ENCODE measurements around the gene CAMKMT. TPM values are rescaled to one million over a fixed set of nuclear protein-coding genes. Genes with fewer than 3 reads are reported as not detected.

The CAMKMT gene
- polyA plus RNA-seq, 3 donors, result 4.2 to 5.2 (median 4.4) TPM

DNA sequence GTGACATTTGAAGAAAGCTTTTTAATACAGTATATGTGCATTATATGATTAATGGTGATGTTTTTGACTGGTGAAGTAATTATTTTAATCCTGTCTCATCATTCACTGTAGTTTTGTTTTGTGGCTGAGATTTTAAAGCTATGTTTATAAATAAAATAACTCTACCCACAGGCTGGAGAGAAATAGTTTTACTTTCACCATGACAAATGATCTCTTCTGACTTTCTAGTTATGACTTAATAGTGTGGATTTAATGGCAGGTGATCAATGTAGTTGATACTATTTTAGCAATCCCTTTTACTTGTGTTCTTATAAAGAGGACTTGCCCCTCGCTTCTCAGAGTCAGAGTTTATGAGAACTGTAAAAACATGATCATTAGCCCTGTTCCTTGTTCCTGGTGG, 290.2 kb downstream of the CAMKMT start:
- H3K27ac ChIP-seq (ENCODE audit: low read depth, low read length), result no peak overlapping the region
- 92 to 100% (median 96%) methylated on average over 1 of the region's 1 CpG for WGBS, 3 donors

DNA sequence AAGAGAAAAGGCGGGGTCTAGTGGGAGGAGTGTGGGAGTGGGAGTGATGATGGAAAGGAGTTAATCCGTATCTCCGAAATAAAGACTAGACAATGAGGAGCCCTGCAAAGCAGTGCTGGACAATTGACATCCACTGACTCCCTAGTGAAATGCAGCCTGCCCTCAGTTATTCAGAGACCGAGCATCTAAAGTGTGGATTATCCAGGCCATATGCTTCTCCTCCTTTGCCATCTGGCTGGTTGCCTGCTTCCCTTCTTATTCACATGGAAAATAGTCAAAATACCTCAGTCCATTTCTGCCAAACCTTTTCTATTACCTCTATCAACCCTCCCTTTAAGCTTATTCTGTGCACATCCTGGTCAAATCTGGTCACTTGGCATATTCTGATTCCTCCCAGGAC, 291.0 kb downstream of the CAMKMT start:
- H3K27ac ChIP-seq (ENCODE audit: low read depth, low read length), result no peak overlapping the region
- WGBS, 3 donors, result 93 to 97% (median 96%) methylated on average over 4 of the region's 4 CpGs

DNA sequence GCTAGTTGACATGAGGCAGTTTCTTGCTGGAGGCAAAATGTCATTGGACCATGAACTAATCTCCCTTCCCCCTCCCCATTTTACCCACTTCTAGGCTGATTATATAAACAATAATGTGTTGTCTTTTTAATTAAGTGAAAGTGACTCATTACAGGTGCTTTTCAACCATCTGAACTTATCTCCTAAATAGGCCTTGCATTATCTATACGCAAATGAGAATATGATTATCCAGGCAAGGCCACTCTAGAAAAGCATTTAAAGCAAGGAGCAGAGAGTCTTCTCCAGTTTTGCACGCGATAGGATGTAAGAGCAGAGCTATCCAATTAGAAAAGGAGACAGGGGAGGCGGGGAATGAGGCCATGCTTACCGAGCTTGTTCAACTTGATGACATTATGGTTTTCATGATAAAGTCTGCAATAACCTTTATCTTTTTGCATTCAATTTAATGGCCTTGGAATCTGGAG, 293.7 kb downstream of the CAMKMT start:
- H3K27ac ChIP-seq (ENCODE audit: low read depth, low read length), result no peak overlapping the region
- WGBS, 3 donors, result 85 to 92% (median 88%) methylated on average over 5 of the region's 5 CpGs

DNA sequence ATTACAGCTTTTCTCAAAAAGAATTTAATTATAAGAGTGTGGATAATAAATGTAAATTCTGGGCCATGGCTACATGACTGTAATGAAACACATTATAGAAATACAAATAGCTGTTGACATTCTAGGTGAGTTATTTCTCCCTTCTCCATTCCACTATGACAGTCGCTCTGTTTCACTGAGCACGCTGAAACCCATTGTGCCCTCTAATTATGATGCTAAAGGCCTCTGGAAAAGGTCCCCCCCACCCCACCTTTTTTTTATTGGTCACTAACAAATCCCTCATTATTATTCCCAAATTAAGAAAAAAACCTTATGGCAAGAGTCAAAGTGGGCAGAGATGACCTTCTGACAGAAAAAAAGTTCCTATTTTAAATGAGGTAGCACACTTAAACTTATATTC, 294.7 kb downstream of the CAMKMT start:
- H3K27ac ChIP-seq (ENCODE audit: low read depth, low read length), result no peak overlapping the region
- WGBS, 3 donors, result 64 to 79% (median 77%) methylated on average over 2 of the region's 2 CpGs

DNA sequence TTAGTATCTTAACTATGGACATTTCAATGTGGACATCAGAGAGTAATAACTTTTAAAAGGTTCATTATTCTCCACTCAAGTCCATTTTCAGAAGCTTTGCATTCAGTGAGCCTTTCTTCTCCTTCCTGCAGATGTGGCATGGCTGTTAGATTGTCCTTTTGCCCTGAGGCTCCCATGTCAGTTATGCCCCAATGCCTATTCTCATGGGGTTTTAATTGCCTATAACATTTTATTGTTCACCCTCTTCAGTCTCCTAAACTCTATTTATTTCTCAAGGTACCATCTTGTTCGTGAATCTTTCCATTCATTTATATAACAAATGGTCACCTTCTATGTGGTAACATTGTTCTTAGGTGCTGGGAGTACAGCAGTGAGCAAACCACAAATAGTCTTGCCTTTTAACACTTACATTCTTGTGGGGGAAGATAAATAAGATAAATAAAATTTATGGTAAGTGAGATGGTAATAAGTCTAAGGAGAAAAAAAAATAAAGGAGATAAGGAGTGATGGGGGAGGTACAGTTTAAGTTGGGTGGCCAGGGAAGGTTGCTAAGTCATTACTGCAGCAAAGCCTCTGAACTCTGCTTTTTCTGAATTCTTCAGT, 301.8 kb downstream of the CAMKMT start:
- no peak overlapping the region for H3K27ac ChIP-seq (ENCODE audit: low read depth, low read length)
- WGBS, 3 donors, result 77 to 91% (median 86%) methylated on average over 1 of the region's 1 CpG

DNA sequence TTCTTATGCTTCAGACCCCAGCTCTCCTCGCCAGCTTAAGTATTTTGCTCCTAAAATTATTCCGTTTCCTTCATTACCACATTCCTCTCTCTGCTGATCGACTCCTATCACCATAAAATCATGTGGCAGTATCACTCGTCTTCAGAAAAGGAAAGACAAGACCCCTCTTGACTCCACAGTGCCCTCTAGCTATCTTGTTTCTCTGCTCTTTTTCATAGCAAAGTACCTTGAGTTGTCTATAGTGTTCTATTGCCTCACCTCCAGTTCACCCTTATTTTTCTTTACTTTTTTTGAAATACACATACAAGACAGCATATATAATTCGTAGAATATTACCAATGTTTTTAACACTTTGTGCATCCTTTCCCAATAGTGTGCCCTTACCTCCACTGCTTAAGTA, 306.6 kb downstream of the CAMKMT start:
- 75 to 77% (median 76%) methylated on average over 5 of the region's 5 CpGs for WGBS, 3 donors
- no peak overlapping the region for H3K27ac ChIP-seq (ENCODE audit: low read depth, low read length)

DNA sequence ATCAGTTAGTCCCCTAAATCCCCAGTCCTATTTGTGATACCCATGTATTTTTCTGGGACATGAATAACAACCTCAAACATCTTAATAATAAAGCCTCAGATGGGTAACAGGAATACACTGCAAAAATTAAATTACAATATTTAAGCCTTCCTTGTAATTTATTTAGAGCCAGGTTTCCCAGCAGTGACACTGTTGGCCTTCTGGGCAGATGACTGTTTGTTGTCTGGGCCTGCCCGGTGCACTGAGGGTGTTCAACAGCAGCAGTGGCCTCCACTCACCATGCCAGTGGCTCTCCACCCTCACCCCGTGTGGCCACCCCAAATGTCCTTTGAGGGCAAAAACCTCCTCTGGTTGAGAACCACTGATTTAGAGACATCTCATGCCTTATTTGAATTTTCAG, 309.5 kb downstream of the CAMKMT start:
- 89 to 93% (median 92%) methylated on average over 2 of the region's 2 CpGs for WGBS, 3 donors
- H3K27ac ChIP-seq (ENCODE audit: low read depth, low read length), result no peak overlapping the region

DNA sequence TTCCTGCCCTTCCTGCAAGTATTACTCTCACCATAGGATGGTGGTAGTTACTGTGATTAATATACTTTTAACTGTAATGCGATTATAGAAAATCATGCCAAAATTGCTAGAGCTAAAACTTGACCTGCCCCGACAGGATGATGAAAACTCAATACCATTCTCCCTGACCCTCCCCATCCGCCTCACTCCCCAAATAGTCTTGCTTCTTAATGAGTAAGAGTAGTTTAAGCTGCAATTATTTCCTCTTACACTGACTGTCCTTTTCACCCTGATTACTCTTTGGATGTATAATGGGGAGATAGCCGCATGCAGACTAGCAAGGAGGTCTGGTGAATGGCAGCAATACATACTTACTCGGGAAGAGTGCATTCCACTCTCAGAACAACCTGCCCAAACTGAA, 310.2 kb downstream of the CAMKMT start:
- H3K27ac ChIP-seq (ENCODE audit: low read depth, low read length), result no peak overlapping the region
- 86 to 93% (median 90%) methylated on average over 5 of the region's 5 CpGs for WGBS, 3 donors

DNA sequence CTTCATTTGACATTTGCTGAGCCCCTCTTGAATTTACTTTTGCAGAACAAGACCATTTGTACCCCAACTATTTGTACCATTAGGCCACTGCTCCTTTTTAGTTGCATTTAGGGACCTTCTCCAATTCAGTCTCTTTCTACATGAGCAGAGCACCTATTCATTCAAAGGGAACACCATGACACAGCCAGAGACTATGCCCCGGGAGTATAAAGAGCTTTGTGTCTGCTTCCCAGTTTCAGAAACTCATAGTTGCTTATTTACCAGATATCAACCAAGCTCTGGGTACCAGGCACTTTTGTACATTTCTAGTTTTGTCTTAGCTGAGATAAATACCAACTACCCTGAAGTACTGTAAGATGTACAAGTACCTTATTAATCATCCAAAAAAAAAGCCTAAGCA, 310.7 kb downstream of the CAMKMT start:
- WGBS, 3 donors, result 80 to 97% (median 92%) methylated on average over 1 of the region's 1 CpG
- no peak overlapping the region for H3K27ac ChIP-seq (ENCODE audit: low read depth, low read length)

DNA sequence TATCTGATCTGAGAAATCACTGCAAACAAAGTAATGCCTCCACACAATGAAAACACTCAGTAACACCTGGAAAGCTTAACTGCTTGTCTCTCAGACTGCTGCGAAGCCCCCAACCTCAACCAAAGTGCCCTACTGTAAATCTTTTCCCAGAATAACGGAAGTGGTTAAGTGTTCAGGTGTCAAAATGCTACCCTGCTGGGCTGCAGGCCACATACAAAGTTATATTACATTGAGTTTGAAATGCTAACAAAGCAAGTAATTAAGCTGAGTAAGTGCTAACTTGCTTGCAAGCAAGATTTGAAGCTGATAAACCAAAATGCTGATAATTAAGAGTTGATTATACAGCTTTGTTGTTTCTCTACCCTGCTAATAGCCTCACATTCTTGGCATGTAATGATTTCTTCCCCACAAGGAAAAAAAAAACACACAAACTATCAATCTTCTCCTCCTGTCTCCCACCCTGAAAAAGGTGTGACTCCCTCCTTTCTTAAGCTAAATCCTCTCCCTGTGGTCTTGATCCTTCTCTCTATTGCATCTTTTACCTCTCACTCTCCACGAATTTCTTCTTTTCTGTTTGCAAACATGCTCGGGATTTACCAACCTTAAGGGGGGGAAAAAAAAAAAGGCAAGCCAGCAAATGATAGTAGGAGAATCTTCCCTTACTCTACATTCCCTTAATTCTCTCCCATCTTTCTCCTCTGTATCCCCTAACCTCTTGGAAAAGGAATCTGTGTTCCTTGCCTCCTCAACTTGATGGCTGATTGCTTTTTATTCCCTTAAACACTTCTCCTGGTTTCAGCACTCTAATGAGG, 312.9 kb downstream of the CAMKMT start:
- 55 to 67% (median 56%) methylated on average over 4 of the region's 4 CpGs for WGBS, 3 donors
- H3K27ac ChIP-seq (ENCODE audit: low read depth, low read length), result no peak overlapping the region

DNA sequence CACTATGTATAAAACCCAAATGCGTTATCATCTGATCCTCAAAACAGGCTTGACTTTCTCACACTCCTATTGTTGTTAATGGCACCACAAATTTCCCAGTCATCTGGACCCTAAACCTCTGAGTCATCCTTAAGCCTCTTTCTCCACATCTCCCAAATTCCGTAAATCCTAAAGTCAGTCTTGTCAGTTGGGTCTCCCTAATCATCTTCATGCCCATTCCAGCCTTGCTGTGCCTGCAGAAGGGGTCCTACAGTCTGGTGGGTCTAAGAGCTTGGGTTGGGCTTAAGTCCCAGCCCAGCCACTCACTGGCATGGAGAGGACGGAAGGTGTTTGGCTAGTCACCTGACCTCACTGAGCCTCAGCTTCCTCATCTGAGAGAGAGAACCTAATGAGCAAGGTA, 314.6 kb downstream of the CAMKMT start:
- no peak overlapping the region for H3K27ac ChIP-seq (ENCODE audit: low read depth, low read length)
- 94 to 97% (median 96%) methylated on average over 3 of the region's 3 CpGs for WGBS, 3 donors

DNA sequence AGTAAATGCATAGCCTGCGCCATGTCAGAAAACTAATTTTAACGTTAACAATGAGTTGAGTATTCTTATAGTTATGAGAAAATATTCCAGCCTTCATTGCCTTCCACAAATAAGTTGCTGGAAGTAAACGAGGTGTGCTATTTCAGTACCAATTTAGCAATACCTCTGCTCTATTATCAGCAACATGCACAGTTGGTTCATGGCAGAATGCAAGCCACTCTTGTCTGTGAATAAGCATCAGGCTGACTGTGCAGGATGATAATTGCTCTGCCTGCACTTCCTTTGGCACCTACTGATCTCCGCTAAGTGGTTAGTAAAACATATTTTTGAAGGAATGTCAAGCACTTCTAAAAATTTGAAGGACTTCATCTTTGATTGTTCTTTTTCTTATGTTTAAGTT, 317.8 kb downstream of the CAMKMT start:
- H3K27ac ChIP-seq (ENCODE audit: low read depth, low read length), result no peak overlapping the region
- WGBS, 3 donors, result 85 to 91% (median 89%) methylated on average over 4 of the region's 4 CpGs

DNA sequence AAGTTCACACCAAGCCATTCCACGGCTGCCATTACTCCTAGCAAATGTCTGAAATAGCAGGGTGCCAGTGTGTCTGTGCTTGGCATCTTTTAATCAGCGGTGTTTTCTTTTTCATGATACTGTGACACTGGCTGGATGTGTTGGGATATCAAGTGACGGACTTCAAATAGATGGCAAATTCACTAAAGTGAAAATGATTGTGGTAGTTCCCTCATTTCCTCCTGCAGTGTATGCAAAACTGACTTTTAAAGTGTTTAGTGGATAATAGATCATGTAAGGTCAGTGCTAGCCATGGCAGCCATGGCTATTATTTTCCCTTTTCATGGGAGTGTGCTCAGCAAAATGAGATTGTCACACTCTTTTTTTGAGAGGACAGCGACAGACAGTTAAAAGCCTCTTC, 318.2 kb downstream of the CAMKMT start:
- no peak overlapping the region for H3K27ac ChIP-seq (ENCODE audit: low read depth, low read length)
- WGBS, 3 donors, result 72 to 94% (median 91%) methylated on average over 4 of the region's 4 CpGs

DNA sequence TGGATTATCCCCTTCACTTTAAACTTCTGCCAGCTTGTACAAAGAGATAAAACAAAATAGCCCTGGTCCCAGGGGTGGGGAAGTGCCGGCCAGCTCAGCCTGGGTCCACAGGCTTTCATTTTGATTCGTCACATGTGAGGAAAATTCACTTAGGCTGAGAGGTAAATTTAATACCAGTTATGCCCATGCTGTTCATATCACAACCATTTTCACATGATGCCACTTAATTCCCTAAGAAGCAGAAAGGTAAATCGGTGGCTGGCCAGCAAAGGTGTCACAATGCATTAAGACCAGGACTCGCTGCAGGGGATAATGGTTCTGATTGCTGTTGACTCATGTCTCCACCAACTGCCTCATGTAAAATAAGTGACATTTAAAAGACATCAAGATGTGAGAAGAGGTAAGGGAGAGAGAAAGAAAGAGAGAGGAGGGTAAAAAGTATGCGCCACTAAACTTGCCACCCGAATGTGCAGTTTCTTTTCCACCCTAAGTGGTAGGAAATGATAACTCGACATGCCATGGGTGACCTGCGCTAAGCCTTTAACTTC, 318.8 kb downstream of the CAMKMT start:
- no peak overlapping the region for H3K27ac ChIP-seq (ENCODE audit: low read depth, low read length)
- 84 to 88% (median 86%) methylated on average over 8 of the region's 8 CpGs for WGBS, 3 donors

DNA sequence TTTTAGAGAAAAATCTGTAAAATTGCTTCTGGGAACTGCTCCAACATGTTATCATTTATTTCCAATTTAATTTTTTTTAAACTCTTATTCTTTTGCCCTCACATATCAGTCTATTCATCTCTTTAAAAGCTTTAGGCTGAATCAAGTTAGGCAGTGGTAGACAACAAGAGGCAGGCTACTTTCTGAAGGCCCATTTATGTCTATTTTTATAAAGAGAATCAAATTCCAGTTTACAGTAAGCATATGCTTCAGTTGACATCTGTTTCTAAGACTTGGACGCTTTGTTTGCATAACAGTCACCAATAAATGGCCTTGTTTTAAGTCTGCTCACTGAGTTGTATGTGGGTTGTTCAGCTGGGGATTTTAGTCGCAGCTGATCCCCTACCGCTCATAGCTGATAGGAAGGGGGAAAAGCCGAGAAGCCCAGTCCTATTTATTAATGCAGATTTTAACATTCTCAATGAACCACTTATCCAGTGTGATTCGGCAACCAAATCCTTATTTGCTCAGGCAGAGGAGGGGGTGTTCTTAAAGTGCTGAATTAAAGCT, 319.3 kb downstream of the CAMKMT start:
- H3K27ac ChIP-seq (ENCODE audit: low read depth, low read length), result no peak overlapping the region
- 51 to 80% (median 77%) methylated on average over 5 of the region's 5 CpGs for WGBS, 3 donors

DNA sequence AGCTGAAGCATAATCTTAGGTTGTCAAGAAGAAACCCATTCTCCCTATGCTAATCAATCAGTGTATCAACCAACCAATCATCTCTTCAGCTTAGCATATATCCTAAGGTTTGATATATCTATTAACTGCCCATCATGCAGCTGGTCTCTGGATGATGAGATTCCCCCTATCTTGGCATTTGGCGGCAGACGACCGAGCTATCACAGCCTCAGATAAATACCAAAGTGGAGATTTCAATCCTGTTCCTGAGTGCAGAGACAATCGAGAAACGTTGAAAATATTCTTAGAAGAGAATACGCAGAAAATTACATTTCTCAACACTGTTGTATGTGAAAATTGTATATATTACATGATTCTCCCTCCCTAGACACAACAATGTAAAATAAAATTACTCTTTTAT, 320.7 kb downstream of the CAMKMT start:
- H3K27ac ChIP-seq (ENCODE audit: low read depth, low read length), result no peak overlapping the region
- 93 to 98% (median 97%) methylated on average over 6 of the region's 6 CpGs for WGBS, 3 donors

DNA sequence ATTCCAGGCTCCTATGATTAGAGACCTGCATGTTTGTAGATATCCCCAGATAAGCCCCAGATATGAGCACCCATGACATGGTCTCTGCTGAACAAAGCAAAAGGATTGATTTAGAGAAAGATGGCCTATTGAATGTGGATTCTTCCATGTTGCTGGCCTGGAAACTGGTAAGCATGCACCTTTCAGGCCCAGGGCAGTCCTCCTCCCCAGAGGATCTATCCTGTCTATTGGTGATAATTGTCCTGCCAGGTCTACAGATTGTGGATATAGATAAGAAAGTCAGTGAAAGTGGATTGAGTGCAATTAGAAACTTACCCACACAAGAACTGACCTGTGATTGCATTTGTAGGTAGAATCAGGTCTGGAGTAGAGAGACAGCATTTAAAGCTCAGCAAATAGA, 322.8 kb downstream of the CAMKMT start:
- H3K27ac ChIP-seq (ENCODE audit: low read depth, low read length), result no peak overlapping the region

DNA sequence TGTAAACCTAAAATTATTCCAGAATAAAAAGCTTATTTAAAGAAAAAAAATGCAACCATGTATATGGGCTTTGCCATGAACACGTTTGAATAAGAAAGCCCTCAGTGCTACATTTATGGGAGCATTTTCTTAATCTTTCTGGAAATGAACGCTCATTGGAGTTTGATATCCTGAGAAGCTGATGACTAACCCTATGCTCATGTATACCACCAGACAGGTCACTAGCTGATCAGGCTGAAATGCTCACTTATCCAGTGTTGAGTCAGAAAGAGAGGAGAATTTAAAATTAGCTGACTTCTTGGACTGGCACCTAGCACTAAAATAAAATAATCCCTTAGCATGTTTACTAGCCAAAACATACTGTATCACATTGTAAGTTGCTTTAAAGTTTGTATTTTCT, 324.8 kb downstream of the CAMKMT start:
- WGBS, 3 donors, result 83 to 90% (median 90%) methylated on average over 2 of the region's 2 CpGs
- no peak overlapping the region for H3K27ac ChIP-seq (ENCODE audit: low read depth, low read length)

DNA sequence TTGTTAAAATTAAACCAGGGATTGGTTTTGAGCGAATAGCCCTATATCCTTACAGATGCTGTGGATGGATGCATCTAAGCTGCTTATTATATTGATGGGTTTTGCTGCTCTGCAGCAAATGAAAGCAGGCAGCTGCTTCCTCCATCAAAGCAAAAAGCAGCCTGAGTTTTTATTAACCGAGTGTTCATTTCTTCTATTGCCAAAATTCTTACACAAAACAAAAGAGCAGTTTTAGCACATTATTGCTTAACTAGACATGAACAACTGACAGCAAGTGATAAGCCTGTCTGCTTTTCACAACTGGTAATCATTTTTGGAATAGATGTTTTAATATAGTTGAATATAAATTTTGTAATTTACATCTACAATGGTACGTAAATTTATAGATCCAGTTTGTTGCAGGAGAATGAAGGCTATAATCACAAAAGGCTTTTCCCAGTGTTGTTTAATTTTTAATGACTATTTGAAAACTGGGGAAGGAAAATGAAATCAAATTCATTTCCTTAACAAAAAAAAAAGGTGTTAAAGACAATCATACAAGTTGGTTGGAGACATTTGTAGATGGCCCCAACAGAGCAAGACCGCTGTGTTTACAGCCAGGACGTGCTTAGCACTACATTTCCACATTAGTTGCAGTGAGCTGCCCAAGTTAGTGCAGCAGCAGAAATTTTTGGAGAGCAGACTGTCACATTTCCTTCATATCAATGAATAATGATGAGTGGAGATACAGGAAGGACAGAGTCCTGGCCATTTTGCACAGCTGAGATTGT, 326.1 kb downstream of the CAMKMT start:
- WGBS, 3 donors, result 79 to 87% (median 82%) methylated on average over 5 of the region's 5 CpGs
- H3K27ac ChIP-seq (ENCODE audit: low read depth, low read length), result no peak overlapping the region
